Measurements from ENCODE around the gene GPR142.

- TF ChIP-seq CTCF (IDR thresholded peaks at IDR 0.05; ENCODE audit: extremely low read depth in 1 of 2, insufficient read depth in 1 of 2, low read depth in 1 of 2, low read length in 2 of 2) = no peak
- no peak for TF ChIP-seq POLR2A (IDR thresholded peaks at IDR 0.05; ENCODE audit: low read depth, low read length)
- TF ChIP-seq POLR2AphosphoS5 (IDR thresholded peaks at IDR 0.05; ENCODE audit: insufficient read depth, low read depth, low read length) = no peak
- TF ChIP-seq EZH2 (IDR thresholded peaks at IDR 0.05; ENCODE audit: borderline replicate concordance, low read depth, low read length, severe bottlenecking) = no peak
- TF ChIP-seq FOS (IDR thresholded peaks at IDR 0.05; ENCODE audit: borderline replicate concordance, insufficient read depth, low read length) = no peak
- no peak for TF ChIP-seq MYC (IDR thresholded peaks at IDR 0.05; ENCODE audit: low read depth, low read length)
Observed at GRCh38 chr17:74403512-74404137, 36.3 kb downstream of the GPR142 start.
